Keratinocyte (primary cell): ENCODE measurements around the gene HIGD1B. TPM values are rescaled to one million over a fixed set of nuclear protein-coding genes. Genes with fewer than 3 reads are reported as not detected.

Experiments used
- DNase-seq: peaks from one replicate; pipeline ENCODE4 v3.0.0-alpha.2; 2011; ENCODE audit warnings: low read depth, missing footprints, low spot score
- FAIRE-seq: peaks from 2 replicates; lab custom pipeline; 2011; peaks lifted over from hg19 to GRCh38; lab: Jason Lieb, UNC
- H2AFZ ChIP-seq: 2 replicates; pipeline ENCODE4 v1.6.0; 2012; ENCODE audit warnings: low read length, control low read depth, inconsistent platforms; ENCODE audit not compliant: control insufficient read depth
- H3K27ac ChIP-seq: 2 replicates; pipeline ENCODE4 v1.5.1; 2011; ENCODE audit warnings: low read length; ENCODE audit not compliant: control insufficient read depth, insufficient read depth
- H3K27me3 ChIP-seq: 3 replicates; pipeline ENCODE4 v1.6.0; 2011; ENCODE audit warnings: low read length; ENCODE audit not compliant: control insufficient read depth, insufficient read depth; ENCODE audit errors: extremely low read depth
- H3K36me3 ChIP-seq, 2 experiments: 2 replicates in 1 of 2; 3 replicates in 1 of 2; pipeline ENCODE4 v1.5.1; 2011; ENCODE audit warnings: low read length in 2 of 2, mild to moderate bottlenecking in 1 of 2; ENCODE audit not compliant: control insufficient read depth in 2 of 2, insufficient read depth in 2 of 2; ENCODE audit errors: extremely low read depth in 1 of 2
- H3K4me1 ChIP-seq: 3 replicates; pipeline ENCODE4 v1.5.1; 2011; ENCODE audit warnings: low read length; ENCODE audit not compliant: control insufficient read depth, insufficient read depth; ENCODE audit errors: extremely low read depth
- H3K4me2 ChIP-seq: 3 replicates; pipeline ENCODE4 v1.6.0; 2011; ENCODE audit warnings: low read depth, low read length; ENCODE audit not compliant: control insufficient read depth, insufficient read depth; ENCODE audit errors: extremely low read depth
- H3K4me3 ChIP-seq, 3 experiments: fragments of 200-600 bp in 1 of 3; sonication (generic) in 1 of 3; 2 replicates in 2 of 3; 3 replicates in 1 of 3; pipeline ENCODE4 v1.5.1; 2011 to 2016; ENCODE audit warnings: low read length in 3 of 3, mild to moderate bottlenecking in 3 of 3, control low read depth in 2 of 3, inconsistent platforms in 1 of 3, low read depth in 1 of 3, mixed read lengths in 1 of 3, mixed run types in 1 of 3, moderate library complexity in 1 of 3; ENCODE audit not compliant: control insufficient read depth in 2 of 3, insufficient read depth in 2 of 3; ENCODE audit errors: extremely low read depth in 1 of 3
- H3K79me2 ChIP-seq: 2 replicates; pipeline ENCODE4 v1.6.0; 2012; ENCODE audit warnings: low read length; ENCODE audit not compliant: control insufficient read depth, insufficient read depth
- H3K9ac ChIP-seq: 3 replicates; pipeline ENCODE4 v1.6.0; 2011; ENCODE audit warnings: low read length; ENCODE audit not compliant: control insufficient read depth, insufficient read depth; ENCODE audit errors: extremely low read depth
- H3K9me1 ChIP-seq: 3 replicates; pipeline ENCODE4 v1.6.0; 2011; ENCODE audit warnings: low read length; ENCODE audit not compliant: control insufficient read depth, insufficient read depth; ENCODE audit errors: extremely low read depth
- H3K9me3 ChIP-seq: 2 replicates; pipeline ENCODE4 v1.5.1; 2012; ENCODE audit warnings: low read depth, low read length; ENCODE audit not compliant: control insufficient read depth
- H4K20me1 ChIP-seq: 3 replicates; pipeline ENCODE4 v1.6.0; 2011; ENCODE audit warnings: low read length; ENCODE audit not compliant: control insufficient read depth, insufficient read depth; ENCODE audit errors: extremely low read depth
- EZH2 ChIP-seq: IDR thresholded peaks from one replicate; pipeline ENCODE4 v1.6.1; 2012; ENCODE audit warnings: inconsistent platforms, mild to moderate bottlenecking, low read length, moderate library complexity
- dilution Hi-C: fragments of 300-500 bp; cut with MboI; formaldehyde crosslinking; loops from one replicate; pipeline ENCODE4 v1.7.0; 2020; ENCODE audit warnings: low sequenced_read_pairs; ENCODE audit not compliant: extremely low pct_ligation_motif_present
- polyA plus RNA-seq, 5 experiments: library from polyadenylated mRNA; depleted of rRNA in 3 of 5; stranded (reverse) in 3 of 5; stranded (forward) in 1 of 5; unstranded in 1 of 5; fragments of >200 nt; gene quantifications; 1 replicate in 1 of 5; 2 replicates in 3 of 5; 3 replicates in 1 of 5; pipeline versions ENCODE4 v1.2.1 to v1.2.3, GENCODE V29; 2011 to 2012; ENCODE audit warnings: missing spikeins in 2 of 5, low read depth in 1 of 5, low replicate concordance in 1 of 5
- TF ChIP-seq, protein P1 (sequence below), 3 experiments: IDR thresholded peaks in 1 of 3; conservative IDR thresholded peaks in 1 of 3; optimal IDR thresholded peaks in 1 of 3; 2 replicates in 2 of 3; 3 replicates in 1 of 3; pipeline versions ENCODE3 to v1.5.1; 2011; ENCODE audit warnings: low read length in 3 of 3, mild to moderate bottlenecking in 3 of 3, moderate library complexity in 2 of 3, control low read depth in 1 of 3, inconsistent platforms in 1 of 3; ENCODE audit not compliant: insufficient read depth in 2 of 3; ENCODE audit errors: extremely low read depth in 1 of 3

HIGD1B gene
- polyA plus RNA-seq, 1 donor (not counting 4 experiments of a cell fraction or from before 2014, with no cell fraction given), result not detected

DNA sequence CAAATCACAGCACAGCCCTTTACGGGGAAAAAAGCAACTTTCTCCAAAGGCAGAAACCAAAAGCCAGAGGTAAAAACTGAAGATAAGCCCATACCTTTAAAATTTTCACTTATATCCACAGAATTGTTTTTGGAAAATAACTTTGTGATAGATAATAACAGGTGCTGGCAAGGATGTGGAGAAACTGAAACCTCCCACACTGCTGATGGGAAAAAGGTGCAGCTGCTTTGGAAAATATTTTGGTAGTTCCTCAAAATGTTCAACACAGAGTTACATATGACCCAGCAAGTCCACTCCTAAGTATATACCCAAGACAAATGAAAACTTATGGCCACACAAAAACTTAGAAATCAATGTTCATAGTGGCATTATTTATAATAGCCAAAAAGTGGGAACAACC lies 39.3 kb downstream of the HIGD1B start:
- dilution Hi-C loops, result no loop called here
- FAIRE-seq (no peak), DNase-seq (no peak)
- no peaks in the 10 kb centered on the region for H4K20me1 ChIP-seq
- H3K9me3 ChIP-seq, result no peaks in the 10 kb centered on the region
- H3K4me1 ChIP-seq, result no peaks in the 10 kb centered on the region
- no peak overlapping the region for H3K4me3 ChIP-seq
- peaks cover 29% of the 10 kb centered on the region in 2 experiments for H3K36me3 ChIP-seq
- no peaks in the 10 kb centered on the region for H3K27me3 ChIP-seq
- peaks cover 48% of the 10 kb centered on the region for H3K79me2 ChIP-seq
- TF ChIP-seq, protein P1, sequence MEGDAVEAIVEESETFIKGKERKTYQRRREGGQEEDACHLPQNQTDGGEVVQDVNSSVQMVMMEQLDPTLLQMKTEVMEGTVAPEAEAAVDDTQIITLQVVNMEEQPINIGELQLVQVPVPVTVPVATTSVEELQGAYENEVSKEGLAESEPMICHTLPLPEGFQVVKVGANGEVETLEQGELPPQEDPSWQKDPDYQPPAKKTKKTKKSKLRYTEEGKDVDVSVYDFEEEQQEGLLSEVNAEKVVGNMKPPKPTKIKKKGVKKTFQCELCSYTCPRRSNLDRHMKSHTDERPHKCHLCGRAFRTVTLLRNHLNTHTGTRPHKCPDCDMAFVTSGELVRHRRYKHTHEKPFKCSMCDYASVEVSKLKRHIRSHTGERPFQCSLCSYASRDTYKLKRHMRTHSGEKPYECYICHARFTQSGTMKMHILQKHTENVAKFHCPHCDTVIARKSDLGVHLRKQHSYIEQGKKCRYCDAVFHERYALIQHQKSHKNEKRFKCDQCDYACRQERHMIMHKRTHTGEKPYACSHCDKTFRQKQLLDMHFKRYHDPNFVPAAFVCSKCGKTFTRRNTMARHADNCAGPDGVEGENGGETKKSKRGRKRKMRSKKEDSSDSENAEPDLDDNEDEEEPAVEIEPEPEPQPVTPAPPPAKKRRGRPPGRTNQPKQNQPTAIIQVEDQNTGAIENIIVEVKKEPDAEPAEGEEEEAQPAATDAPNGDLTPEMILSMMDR (optimal IDR thresholded peaks at IDR 0.05 in 1 of 3, IDR thresholded peaks at IDR 0.05 in 1 of 3, conservative IDR thresholded peaks at IDR 0.05 in 1 of 3; ENCODE audit: extremely low read depth in 1 of 3, insufficient read depth in 2 of 3, low read length in 3 of 3), result no peak
- TF ChIP-seq EZH2, result no peak
- no peak overlapping the region for H3K27ac ChIP-seq
- H3K4me2 ChIP-seq, result no peak overlapping the region
- H3K9me1 ChIP-seq, result no peaks in the 10 kb centered on the region
- no peak overlapping the region for H2AFZ ChIP-seq
- H3K9ac ChIP-seq, result no peak overlapping the region

DNA sequence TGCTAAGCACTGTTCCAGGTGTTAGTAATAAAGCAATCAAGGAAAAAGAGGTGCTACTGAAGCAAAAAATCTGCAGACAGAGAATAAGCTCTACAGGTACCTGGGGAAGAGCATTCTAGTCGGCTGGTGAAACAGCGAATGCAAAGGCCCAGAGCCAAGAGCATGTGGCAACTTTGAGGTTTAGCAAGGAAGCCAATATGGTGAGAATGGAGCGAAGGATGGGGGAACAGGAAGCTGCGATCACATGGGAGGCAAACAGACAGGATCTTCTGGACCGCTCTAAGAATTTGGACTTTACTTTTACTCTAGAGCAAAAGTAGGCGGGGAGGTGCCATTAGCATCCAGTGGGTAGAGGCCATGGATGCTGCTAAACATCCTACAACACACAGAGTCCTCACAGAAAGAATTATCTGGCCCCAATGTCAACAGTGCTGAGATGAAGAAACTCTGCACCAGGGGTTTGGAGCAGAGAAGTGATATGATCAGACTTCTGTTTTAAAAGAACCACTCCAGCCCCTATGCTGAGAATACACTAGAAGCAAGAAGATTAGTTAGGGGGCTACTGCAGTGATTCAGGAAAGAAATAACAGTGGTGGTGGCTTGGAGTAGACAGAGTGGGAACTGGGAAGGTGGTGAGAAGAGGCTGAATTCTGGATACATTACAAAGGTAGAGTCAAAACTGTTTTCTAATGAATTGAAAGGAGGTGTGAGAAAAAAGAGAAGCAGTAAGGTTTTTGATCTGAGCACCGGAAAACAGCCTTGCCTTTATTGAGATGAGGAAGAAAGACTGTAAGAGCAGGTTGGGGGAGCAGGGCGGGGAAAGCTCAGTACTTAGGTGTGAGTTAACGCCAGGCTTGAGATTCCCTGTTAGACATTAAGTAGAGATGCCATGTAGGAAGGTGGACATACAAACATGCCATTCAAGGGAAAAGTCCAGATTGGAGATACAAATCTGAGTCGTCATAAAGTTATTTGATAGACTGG lies 40.6 kb downstream of the HIGD1B start:
- H3K27me3 ChIP-seq, result no peaks in the 10 kb centered on the region
- H3K9me1 ChIP-seq, result no peaks in the 10 kb centered on the region
- H3K4me2 ChIP-seq, result no peak overlapping the region
- H2AFZ ChIP-seq, result no peak overlapping the region
- H3K9ac ChIP-seq, result no peak overlapping the region
- no peaks in the 10 kb centered on the region for H4K20me1 ChIP-seq
- dilution Hi-C loops, result no loop called here
- TF ChIP-seq, protein P1 (optimal IDR thresholded peaks at IDR 0.05 in 1 of 3, IDR thresholded peaks at IDR 0.05 in 1 of 3, conservative IDR thresholded peaks at IDR 0.05 in 1 of 3; ENCODE audit: extremely low read depth in 1 of 3, insufficient read depth in 2 of 3, low read length in 3 of 3), result no peak
- no peak for TF ChIP-seq EZH2
- FAIRE-seq (no peak), DNase-seq (no peak)
- H3K36me3 ChIP-seq, result peaks cover 24 to 25% of the 10 kb centered on the region in 2 experiments
- peaks cover 59% of the 10 kb centered on the region for H3K79me2 ChIP-seq
- H3K4me3 ChIP-seq, result no peak overlapping the region
- no peaks in the 10 kb centered on the region for H3K9me3 ChIP-seq
- H3K4me1 ChIP-seq, result no peaks in the 10 kb centered on the region
- H3K27ac ChIP-seq, result no peak overlapping the region
